HG02759 (cell line): ENCODE results near the gene ACY1.

Source experiments
- ATAC-seq: cut with Tn5 transposase; IDR thresholded peaks from one replicate; pipeline ENCODE4 v1.9.1; 2021; ENCODE audit warnings: mild to moderate bottlenecking, moderate library complexity; ENCODE audit not compliant: unreplicated experiment

The ACY1 gene

GRCh38 chr3:51945926-51946705 is 37.2 kb upstream of the ACY1 start:
- no peak for ATAC-seq

DNA sequence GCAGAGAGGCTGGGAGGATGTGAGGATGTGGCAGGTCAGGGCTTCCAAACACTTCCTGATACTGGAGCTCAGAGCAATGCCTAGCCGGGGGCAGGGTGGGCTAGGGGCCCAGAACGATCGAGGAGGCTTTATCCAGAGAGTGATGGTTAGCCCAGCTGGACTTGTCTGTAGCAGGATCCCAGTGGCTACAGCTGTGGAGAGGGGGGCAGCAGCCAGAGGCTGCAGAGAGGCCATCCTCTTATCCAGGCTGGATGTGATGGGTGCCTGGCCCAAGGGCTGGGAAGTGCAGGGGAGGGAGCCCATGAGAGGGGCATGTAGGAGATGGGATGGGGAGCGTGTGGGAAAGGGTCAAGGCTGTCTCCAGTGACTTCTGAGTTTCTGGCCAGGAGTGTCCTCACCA is 36.5 kb upstream of the ACY1 start:
- ATAC-seq: no peak

DNA sequence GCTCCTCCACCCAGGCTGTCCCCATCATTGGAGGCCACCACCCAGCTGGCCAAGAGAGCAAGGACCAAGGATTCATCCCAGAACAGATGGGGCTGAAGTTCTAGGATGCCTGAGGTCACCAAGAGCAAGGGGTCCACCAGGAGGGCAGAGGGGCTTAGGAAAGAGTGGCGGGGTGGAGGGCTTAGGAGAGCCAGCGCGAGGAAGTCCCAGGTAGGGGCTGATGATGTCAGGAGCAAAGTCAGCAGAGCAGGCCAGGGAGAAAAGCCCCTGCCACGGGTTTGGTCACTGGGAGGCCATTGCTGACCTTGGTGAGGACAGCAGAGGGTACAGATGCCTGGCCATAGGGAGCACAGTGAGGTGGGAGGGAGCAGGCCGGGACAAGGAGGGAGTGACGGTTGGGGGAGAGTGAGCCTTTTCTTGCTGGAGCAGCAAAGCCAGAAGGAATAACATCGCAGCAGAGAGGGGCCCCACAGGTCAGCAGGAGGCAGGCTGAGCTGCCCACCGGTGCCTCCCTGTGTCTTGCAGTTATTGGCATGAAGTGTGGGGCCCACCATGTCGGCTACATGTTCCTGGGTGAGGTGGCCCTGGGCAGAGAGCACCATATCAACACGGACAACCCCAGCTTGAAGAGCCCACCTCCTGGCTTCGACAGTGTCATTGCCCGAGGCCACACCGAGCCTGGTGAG is 36.0 kb upstream of the ACY1 start:
- ATAC-seq: no peak

DNA sequence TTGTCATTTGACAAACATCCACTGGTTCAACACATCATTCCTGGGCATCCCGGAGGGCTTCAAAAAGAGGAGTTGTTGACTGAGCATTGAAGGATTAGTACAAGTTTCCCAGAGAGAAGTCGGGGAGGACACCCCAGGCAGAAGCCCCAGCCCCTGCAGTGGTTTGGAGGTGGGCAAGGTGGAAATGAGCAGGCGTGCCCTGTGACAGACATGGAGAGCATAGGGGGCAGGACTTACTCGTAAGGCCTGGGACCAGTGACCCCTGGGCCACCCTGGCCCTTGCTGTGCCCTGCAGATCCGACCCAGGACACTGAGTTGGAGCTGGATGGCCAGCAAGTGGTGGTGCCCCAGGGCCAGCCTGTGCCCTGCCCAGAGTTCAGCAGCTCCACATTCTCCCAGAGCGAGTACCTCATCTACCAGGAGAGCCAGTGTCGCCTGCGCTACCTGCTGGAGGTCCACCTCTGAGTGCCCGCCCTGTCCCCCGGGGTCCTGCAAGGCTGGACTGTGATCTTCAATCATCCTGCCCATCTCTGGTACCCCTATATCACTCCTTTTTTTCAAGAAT is 35.2 kb upstream of the ACY1 start:
- ATAC-seq: no peak

GRCh38 chr3:51949121-51949520 is 34.2 kb upstream of the ACY1 start:
- ATAC-seq: no peak

DNA sequence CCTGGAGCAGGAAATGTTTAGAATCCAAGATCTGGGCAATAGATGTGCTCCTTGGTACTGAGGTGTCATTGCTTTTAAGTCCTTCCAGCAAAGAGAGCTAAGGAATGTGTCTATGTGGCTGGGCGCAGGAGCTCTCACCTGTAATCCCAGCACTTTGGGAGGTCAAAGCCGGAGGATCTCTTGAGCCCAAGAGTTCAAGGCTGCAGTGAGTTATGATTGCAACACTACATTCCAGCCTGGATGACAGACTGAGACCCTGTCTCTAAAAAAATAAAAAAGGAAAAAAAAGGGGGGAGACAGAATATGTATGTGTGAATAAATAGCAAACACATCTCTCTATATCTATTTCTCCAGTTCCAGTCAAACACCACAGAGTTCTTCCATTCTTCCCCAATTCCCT is 32.4 kb upstream of the ACY1 start:
- no peak for ATAC-seq

GRCh38 chr3:51953445-51953844 is 29.9 kb upstream of the ACY1 start:
- no peak for ATAC-seq

- ATAC-seq: no peak
Measured at GRCh38 chr3:51954105-51954504, 29.2 kb upstream of the ACY1 start.

GRCh38 chr3:51954713-51955112 is 28.6 kb upstream of the ACY1 start:
- ATAC-seq: no peak

DNA sequence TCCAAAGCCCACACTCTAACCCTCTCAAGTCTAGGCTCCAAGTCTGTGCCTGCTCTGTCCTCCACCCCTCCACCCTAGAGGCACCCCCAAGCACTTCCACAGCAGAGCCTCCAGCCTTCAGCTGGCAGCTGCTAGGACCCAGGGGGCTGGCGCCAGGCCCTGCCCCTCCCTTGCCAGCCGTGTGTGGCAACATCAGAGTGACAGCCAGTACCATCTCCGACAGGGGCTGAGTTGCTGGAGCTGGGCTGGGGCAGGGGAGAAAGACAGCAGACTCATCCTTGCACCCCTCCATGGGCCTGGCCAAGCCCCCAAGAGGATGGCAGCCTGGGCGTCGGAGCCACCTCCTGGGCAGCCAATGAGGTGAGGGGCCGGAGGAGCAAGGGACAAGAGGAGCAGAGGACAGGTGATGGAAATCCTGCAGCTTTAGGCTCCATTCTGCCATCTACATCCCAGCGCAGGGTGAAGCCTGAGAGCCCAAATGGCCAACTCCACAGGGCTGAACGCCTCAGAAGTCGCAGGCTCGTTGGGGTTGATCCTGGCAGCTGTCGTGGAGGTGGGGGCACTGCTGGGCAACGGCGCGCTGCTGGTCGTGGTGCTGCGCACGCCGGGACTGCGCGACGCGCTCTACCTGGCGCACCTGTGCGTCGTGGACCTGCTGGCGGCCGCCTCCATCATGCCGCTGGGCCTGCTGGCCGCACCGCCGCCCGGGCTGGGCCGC is 28.0 kb upstream of the ACY1 start, which contains the start of gene GPR62:
Gene GPR62, plus strand, starts transcription at position 207 of the 718 bp plus-strand sequence. Its CDS starts 272 bp downstream, at position 479.
- ATAC-seq: no peak

DNA sequence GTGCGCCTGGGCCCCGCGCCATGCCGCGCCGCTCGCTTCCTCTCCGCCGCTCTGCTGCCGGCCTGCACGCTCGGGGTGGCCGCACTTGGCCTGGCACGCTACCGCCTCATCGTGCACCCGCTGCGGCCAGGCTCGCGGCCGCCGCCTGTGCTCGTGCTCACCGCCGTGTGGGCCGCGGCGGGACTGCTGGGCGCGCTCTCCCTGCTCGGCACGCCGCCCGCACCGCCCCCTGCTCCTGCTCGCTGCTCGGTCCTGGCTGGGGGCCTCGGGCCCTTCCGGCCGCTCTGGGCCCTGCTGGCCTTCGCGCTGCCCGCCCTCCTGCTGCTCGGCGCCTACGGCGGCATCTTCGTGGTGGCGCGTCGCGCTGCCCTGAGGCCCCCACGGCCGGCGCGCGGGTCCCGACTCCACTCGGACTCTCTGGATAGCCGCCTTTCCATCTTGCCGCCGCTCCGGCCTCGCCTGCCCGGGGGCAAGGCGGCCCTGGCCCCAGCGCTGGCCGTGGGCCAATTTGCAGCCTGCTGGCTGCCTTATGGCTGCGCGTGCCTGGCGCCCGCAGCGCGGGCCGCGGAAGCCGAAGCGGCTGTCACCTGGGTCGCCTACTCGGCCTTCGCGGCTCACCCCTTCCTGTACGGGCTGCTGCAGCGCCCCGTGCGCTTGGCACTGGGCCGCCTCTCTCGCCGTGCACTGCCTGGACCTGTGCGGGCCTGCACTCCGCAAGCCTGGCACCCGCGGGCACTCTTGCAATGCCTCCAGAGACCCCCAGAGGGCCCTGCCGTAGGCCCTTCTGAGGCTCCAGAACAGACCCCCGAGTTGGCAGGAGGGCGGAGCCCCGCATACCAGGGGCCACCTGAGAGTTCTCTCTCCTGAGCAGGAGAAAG is 27.2 kb upstream of the ACY1 start:
- ATAC-seq: peak; percentile 57

DNA sequence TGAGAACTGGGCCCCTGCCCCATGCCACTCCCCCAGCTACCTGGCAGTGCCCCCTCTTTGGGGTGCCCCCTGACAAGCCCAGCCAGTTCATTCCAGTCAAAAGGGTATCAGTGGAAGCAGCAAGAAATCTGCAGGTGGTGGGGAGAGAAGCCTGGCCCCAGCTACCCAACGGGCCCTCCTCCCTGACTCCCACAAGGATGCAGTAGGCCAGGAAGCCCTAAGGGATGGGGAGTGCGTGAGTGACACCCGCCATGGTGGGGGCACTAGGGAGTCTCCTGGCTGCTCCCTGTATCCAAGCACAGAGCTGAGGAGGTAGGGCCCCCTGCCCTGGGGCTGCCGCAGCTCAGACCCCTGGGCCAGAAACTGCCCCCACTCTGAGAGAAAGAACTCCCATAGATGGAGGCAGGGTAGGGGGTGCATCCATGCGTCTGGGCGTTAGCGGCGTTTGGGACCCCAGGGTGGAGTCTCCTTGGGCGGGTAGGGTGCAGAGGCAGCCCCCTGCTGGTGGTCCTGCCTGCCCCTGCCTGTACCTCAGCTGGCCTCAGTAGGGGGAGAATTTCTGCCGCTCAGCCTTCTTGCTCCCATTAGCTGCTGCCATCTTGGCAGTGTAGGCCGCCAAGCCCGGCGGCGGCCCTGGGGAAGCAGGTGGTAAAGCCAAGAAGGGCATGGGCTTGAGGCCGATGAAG is 25.7 kb upstream of the ACY1 start:
- no peak for ATAC-seq

- no peak for ATAC-seq
Measured at GRCh38 chr3:51958603-51959521, 24.5 kb upstream of the ACY1 start.

DNA sequence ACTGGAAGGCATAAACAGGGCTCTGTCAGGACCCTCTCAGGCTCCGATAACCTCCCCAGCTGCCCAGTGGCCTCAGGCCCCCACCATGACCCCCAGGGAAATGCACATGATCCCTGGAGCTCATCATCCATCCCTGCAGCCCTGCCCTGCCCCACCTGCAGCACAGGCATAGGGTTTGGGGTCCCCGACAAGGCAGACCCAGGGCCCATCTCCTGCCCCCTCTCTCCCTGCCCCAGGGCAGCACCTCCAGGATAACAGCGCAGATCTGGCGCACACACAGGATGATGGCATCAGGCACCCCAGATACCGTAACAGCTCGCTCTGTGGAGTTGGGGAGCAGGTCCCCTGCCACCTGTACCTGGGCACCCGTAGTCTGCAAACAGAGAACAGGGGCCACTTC is 23.7 kb upstream of the ACY1 start:
- no peak for ATAC-seq

DNA sequence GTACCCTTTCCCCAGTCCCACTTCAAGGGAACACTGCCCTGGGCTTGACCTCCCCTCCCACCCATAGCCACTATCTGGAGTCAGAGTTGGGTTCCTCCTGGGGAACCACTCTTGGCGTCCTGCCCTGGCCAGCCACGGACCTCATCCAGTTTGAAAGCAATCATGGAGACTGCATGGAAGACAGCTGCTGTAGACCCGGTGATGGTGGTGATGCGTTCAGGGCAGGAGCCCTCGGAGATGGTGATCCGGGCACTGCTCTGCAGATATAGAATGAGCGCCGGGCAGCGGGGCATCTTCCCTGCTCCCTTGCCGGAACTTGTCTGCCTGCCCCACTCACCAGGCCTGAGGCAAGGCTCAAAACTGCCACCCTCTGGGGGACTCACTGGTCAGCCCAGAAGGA is 22.9 kb upstream of the ACY1 start:
- no peak for ATAC-seq

DNA sequence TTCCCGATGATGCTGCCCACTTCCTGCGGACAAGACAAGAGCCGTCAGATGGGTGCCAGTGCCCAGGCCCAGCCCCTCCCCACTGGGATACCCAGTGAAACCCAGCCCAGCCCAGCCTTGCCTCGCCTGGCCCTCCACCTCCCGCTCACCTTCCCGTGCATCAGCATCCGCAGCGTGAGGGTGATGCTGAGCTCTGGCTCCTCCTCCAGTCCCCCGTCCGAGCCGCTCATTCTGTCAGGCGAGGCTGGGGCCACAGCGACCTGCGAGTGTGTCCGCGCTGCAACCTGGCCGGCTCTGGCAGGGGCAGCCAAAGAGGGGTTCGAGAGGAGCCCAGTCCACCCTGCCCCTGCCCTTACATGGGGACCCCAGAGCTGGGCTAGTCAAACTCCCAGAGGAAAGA is 22.3 kb upstream of the ACY1 start:
- ATAC-seq: no peak

GRCh38 chr3:51961602-51962569 is 21.4 kb upstream of the ACY1 start:
- ATAC-seq: no peak
